Osteocyte (in vitro differentiated cells): ENCODE data around the gene WNT10A. TPM values are rescaled to one million over a fixed set of nuclear protein-coding genes. Genes with fewer than 3 reads are reported as not detected.

ENCODE experiments used
- DNase-seq: peaks from one replicate; pipeline ENCODE4 v3.0.0; 2021; ENCODE audit warnings: mixed read lengths; ENCODE audit not compliant: unreplicated experiment; ENCODE audit errors: extremely low spot score
- H3K27ac Mint-ChIP-seq: one replicate; pipeline ENCODE4 v1.8.0; 2021; ENCODE audit warnings: mild to moderate bottlenecking, mixed read lengths; ENCODE audit not compliant: unreplicated experiment
- H3K27me3 Mint-ChIP-seq: one replicate; pipeline ENCODE4 v1.8.0; 2021; ENCODE audit warnings: mixed read lengths; ENCODE audit not compliant: unreplicated experiment
- H3K36me3 Mint-ChIP-seq: one replicate; pipeline ENCODE4 v1.8.0; 2021; ENCODE audit warnings: mixed read lengths; ENCODE audit not compliant: unreplicated experiment
- H3K4me1 Mint-ChIP-seq: one replicate; pipeline ENCODE4 v1.8.0; 2021; ENCODE audit warnings: mixed read lengths; ENCODE audit not compliant: unreplicated experiment
- H3K4me3 Mint-ChIP-seq: one replicate; pipeline ENCODE4 v1.8.0; 2021; ENCODE audit warnings: mild to moderate bottlenecking, moderate library complexity, mixed read lengths; ENCODE audit not compliant: unreplicated experiment
- H3K9me3 Mint-ChIP-seq: one replicate; pipeline ENCODE4 v1.8.0; 2021; ENCODE audit warnings: mixed read lengths; ENCODE audit not compliant: unreplicated experiment
- total RNA-seq: library from RNA; stranded (reverse); gene quantifications from 2 replicates; pipeline ENCODE4 v1.2.1, GENCODE V29; 2021
- TF ChIP-seq, protein P1 (sequence below): fragments of 200-600 bp; sonication (generic); IDR thresholded peaks from 2 replicates; pipeline ENCODE4 v1.5.0; 2021; ENCODE audit warnings: antibody characterized with exemption, mild to moderate bottlenecking, moderate library complexity

Gene WNT10A
- total RNA-seq, 1 donor from 2014 or later, result not detected

DNA sequence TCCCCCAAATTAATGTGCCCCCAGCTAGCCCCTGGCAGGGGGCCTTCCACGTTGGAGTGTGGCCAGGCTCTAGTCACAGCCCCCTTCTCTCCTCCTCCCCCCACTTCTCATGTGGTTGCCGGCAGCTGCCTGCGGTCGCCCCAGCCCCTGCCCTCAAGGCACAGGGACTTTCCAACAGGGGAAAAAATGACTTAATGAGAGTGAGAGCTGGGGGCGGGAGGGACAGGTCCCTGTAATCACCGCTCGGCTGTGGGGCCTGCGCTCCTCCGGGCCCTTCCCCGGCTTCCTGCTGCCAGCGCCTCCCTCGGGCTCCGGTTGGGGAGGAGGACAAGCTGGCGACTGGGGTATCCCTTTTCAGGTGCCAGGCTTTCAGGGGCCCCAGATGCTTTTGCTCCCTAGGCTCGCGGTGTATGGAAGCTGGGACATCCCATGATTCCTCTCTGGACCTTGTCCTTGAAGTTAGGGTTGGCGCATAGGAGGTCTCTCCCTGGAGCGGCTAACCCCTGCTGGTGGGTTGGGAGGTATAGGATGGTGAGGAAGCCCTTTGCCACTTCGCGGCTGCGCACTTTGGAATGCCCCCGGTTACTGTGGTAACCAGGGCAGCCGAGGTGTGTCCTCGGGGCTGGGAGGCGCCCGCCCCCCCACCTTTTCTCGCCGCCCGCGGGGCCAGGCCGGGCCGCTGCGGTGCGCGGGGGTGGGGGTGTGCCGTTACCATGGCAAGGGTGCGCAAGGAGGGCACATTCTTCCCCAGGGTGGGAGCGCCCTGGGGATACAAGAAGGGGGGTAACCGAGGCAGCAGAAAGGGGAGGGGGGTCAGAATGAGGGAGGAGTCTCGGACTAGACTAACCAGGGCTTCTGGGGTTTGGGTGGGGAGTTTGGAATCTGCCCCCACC, 16.1 kb downstream of the WNT10A start:
- TF ChIP-seq, protein P1, sequence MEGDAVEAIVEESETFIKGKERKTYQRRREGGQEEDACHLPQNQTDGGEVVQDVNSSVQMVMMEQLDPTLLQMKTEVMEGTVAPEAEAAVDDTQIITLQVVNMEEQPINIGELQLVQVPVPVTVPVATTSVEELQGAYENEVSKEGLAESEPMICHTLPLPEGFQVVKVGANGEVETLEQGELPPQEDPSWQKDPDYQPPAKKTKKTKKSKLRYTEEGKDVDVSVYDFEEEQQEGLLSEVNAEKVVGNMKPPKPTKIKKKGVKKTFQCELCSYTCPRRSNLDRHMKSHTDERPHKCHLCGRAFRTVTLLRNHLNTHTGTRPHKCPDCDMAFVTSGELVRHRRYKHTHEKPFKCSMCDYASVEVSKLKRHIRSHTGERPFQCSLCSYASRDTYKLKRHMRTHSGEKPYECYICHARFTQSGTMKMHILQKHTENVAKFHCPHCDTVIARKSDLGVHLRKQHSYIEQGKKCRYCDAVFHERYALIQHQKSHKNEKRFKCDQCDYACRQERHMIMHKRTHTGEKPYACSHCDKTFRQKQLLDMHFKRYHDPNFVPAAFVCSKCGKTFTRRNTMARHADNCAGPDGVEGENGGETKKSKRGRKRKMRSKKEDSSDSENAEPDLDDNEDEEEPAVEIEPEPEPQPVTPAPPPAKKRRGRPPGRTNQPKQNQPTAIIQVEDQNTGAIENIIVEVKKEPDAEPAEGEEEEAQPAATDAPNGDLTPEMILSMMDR, result no peak
- Mint-ChIP-seq H3K9me3 (no peaks in the 10 kb centered on the region), H3K4me1 (peaks cover 17% of the 10 kb centered on the region), H3K4me3 (peak overlapping the region; percentile 38), H3K27ac (no peak overlapping the region), H3K27me3 (peaks cover 56% of the 10 kb centered on the region), H3K36me3 (no peaks in the 10 kb centered on the region)
- DNase-seq, result peak; percentile 84

DNA sequence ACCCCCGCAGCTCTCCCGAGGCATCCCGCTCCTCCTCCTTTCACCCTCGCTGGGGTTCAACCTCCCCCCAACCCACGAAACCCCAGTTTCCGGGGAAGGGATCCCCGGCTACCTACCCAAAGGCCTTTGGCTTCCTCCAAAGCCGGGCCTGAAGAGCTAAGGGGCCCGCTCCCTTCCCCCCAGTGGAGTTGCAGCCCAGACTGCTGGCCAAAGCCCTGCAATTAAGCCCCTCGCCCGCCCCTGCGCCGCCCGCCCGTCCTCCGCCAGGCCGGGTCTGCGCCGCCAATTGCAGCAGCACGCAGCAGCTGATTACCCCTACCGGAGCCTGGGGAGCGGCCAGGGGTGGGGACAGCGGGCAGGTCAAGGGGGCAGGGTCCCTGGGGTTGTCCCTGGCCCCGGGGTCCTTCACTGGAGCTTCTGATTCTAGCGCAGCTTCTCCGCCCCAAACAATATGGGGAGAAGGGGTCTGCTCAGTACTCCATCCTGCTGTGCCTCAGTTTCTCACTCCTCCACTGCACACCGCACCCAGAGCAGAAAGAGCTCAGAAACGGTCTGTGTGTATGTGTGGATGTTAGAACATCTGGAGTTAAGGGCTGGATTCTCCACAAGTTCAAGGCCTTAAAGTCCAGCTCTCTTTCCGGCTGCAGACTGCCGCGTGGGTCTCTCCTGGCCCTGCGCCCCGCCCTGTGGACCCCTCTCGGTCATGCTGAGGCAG, 16.9 kb downstream of the WNT10A start:
- Mint-ChIP-seq H3K4me1 (peaks cover 17% of the 10 kb centered on the region), H3K27ac (no peak overlapping the region), H3K4me3 (no peak overlapping the region), H3K9me3 (no peaks in the 10 kb centered on the region), H3K27me3 (peaks cover 63% of the 10 kb centered on the region), H3K36me3 (no peaks in the 10 kb centered on the region)
- TF ChIP-seq, protein P1, result no peak
- DNase-seq, result no peak

DNA sequence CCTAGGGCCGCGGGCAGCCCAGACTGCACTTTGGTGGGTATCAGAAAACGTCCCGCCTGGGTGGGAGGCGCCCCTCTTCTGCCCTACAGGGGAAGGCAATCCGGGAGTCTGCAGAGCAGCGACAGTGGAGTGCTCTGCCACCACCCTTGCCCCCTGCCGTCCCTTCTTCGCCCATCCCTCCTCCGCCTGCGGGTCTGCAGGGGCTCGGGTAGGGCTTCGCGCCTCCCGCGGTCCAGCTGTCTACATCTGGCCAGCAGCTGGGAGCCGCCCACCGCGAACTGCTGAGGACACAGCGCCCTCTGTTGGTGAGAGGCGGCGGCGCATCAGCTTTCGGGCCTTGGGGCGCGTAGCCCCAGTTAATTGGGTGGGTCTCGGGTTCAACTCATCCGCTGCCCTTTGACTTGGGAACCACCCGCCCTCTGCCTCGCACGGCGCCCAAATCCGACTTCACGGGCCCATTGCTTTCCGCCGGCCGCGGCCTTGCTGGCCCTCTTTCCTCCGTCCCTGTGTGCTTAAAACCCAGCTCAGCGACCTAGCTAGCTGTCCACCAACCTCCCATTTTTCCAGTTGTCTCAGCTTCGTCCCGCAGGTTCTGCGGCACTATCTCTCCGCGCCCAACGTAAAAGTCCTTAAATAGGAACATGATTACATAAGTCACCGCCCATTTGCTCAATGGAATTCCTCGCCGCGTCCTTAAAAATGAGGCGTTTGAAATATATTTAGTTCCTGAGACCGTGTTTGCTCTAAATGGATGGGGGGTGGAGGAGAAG, 17.6 kb downstream of the WNT10A start:
- no peaks in the 10 kb centered on the region for H3K36me3 Mint-ChIP-seq
- DNase-seq, result peak; percentile 89
- no peaks in the 10 kb centered on the region for H3K9me3 Mint-ChIP-seq
- peaks cover 14% of the 10 kb centered on the region for H3K4me1 Mint-ChIP-seq
- no peak overlapping the region for H3K27ac Mint-ChIP-seq
- TF ChIP-seq, protein P1, result peak; percentile 96
- H3K27me3 Mint-ChIP-seq, result peaks cover 70% of the 10 kb centered on the region
- H3K4me3 Mint-ChIP-seq, result peak overlapping the region; percentile 35

DNA sequence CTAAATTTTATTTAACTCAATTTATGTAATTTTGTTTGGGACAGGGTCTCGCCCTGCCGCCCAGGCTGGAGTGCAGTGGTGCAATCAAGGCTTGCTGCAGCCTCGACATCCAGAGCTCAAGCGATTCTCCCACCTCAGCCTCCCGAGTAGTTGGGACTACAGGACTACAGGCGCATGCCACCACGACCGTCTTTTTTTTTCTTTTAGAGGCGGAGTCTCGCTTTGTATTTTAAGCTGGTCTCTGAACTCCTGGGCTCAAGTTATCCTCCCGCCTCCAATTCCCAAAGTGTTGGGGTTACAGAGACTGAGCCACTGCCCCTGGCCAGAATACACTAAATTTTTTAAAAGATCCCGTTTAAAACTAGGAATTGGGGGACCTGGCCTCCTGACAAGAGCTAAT, 18.5 kb downstream of the WNT10A start:
- no peak overlapping the region for H3K27ac Mint-ChIP-seq
- H3K27me3 Mint-ChIP-seq, result peaks cover 67% of the 10 kb centered on the region
- peaks cover 14% of the 10 kb centered on the region for H3K4me1 Mint-ChIP-seq
- no peak for DNase-seq
- TF ChIP-seq, protein P1, result no peak
- H3K9me3 Mint-ChIP-seq, result no peaks in the 10 kb centered on the region
- H3K36me3 Mint-ChIP-seq, result no peaks in the 10 kb centered on the region
- no peak overlapping the region for H3K4me3 Mint-ChIP-seq
